ENCODE data around the gene HOXB1. TPM values are rescaled to one million over a fixed set of nuclear protein-coding genes. Genes with fewer than 3 reads are reported as not detected.

The HOXB1 gene
- total RNA-seq, 4 donors from 2014 or later, result 0.19 TPM; not detected in 3

- Histone ChIP-seq H3K27me3 (peaks cover 0 to 99% (median 3%) of the 10 kb centered on the region in 4 donors), H3K4me3 (peak overlapping the region; percentile 10 to 83 (median 32)), H3K27ac (peak overlapping the region; percentile 88 to 93 (median 92)), H3K4me1 (peaks cover 12 to 96% (median 63%) of the 10 kb centered on the region in 3 donors), H3K9me3 (no peaks in the 10 kb centered on the region), H3K36me3 (no peaks in the 10 kb centered on the region)
- DNase-seq, result no peak
- intact Hi-C loops (cut with DNase I), result no loop called here
- TF ChIP-seq POLR2A (IDR thresholded peaks at IDR 0.05) (no peak), CTCF (IDR thresholded peaks at IDR 0.05) (no peak)
- WGBS, 2 donors, result 44 to 57% methylated on average over 2 of the region's 2 CpGs
These were observed 37.0 kb upstream of the HOXB1 start for GRCh38 chr17:48567646-48568354.

GRCh38 chr17:48567209-48567608, 36.4 kb upstream of the HOXB1 start:
- no peak for DNase-seq
- H3K4me3 ChIP-seq, result peak overlapping the region in 1 of 4 donors; percentile 83
- WGBS, 2 donors, result 56 to 60% methylated on average over 4 to 6 of the region's 6 CpGs
- peaks cover 0 to 99% (median 3%) of the 10 kb centered on the region in 4 donors for H3K27me3 ChIP-seq
- no peaks in the 10 kb centered on the region for H3K9me3 ChIP-seq
- H3K4me1 ChIP-seq, result peaks cover 13 to 96% (median 63%) of the 10 kb centered on the region in 3 donors
- intact Hi-C loops (cut with DNase I), result no loop called here
- H3K36me3 ChIP-seq, result no peaks in the 10 kb centered on the region
- peak overlapping the region; percentile 88 to 93 (median 92) for H3K27ac ChIP-seq
- TF ChIP-seq CTCF (IDR thresholded peaks at IDR 0.05) (no peak), POLR2A (IDR thresholded peaks at IDR 0.05) (no peak)

GRCh38 chr17:48566717-48567116, 35.9 kb upstream of the HOXB1 start:
- Histone ChIP-seq H3K4me1 (peaks cover 13 to 96% (median 65%) of the 10 kb centered on the region in 3 donors), H3K27me3 (peaks cover 0 to 98% (median 3%) of the 10 kb centered on the region in 4 donors), H3K27ac (peak overlapping the region; percentile 88 to 93 (median 92)), H3K4me3 (no peak overlapping the region), H3K36me3 (no peaks in the 10 kb centered on the region), H3K9me3 (no peaks in the 10 kb centered on the region)
- TF ChIP-seq CTCF (IDR thresholded peaks at IDR 0.05) (no peak), POLR2A (IDR thresholded peaks at IDR 0.05) (no peak)
- no peak for DNase-seq
- intact Hi-C loops (cut with DNase I), result no loop called here
- WGBS, 2 donors, result 36 to 63% methylated on average over 2 of the region's 2 CpGs

- H3K27me3 ChIP-seq, result peaks cover 0 to 92% (median 3%) of the 10 kb centered on the region in 4 donors
- WGBS, 2 donors, result 53 to 76% methylated on average over 3 to 4 of the region's 4 CpGs
- H3K27ac ChIP-seq, result peak overlapping the region in 3 of 4 donors; percentile 91 to 93 (median 92)
- intact Hi-C loops (cut with DNase I), result no loop called here
- H3K9me3 ChIP-seq, result no peaks in the 10 kb centered on the region
- no peak overlapping the region for H3K4me3 ChIP-seq
- TF ChIP-seq CTCF (IDR thresholded peaks at IDR 0.05), result no peak
- no peak for TF ChIP-seq POLR2A (IDR thresholded peaks at IDR 0.05)
- H3K36me3 ChIP-seq, result no peaks in the 10 kb centered on the region
- H3K4me1 ChIP-seq, result peaks cover 13 to 96% (median 69%) of the 10 kb centered on the region in 3 donors
- DNase-seq, result no peak
These were observed 35.3 kb upstream of the HOXB1 start for GRCh38 chr17:48565925-48566710.
